Right forelimb (tissue), 1 donor: Measurements from ENCODE around the gene EXD3.
A peak's percentile ranks its signal among the peaks of the same experiment; 100 is the strongest.

Source experiments
- DNase-seq: peaks from one replicate; pipeline ENCODE4 v3.0.0-alpha.2; 2018

Gene EXD3

GRCh38 chr9:137278721-137279711 lies 143.9 kb downstream of the EXD3 start:
- no peak for DNase-seq

- DNase-seq, result no peak
Measured at GRCh38 chr9:137278061-137278701, 144.8 kb downstream of the EXD3 start.

- DNase-seq, result peak; percentile 76
Measured at GRCh38 chr9:137277329-137278041, 145.5 kb downstream of the EXD3 start, which contains the start of gene TOR4A. TOR4A (plus strand) TSS chr9:137277726; CDS start chr9:137278690, 964 bp downstream.

GRCh38 chr9:137276473-137277328 lies 146.3 kb downstream of the EXD3 start:
- DNase-seq, result peak; percentile 82

GRCh38 chr9:137275588-137276472 lies 147.1 kb downstream of the EXD3 start:
- DNase-seq, result no peak

GRCh38 chr9:137275203-137275587 lies 147.8 kb downstream of the EXD3 start:
- DNase-seq, result no peak

- no peak for DNase-seq
Measured at GRCh38 chr9:137273611-137274320, 149.2 kb downstream of the EXD3 start.

GRCh38 chr9:137273095-137273490 lies 149.9 kb downstream of the EXD3 start:
- no peak for DNase-seq

GRCh38 chr9:137272241-137273094 lies 150.5 kb downstream of the EXD3 start:
- no peak for DNase-seq

GRCh38 chr9:137271696-137272076 lies 151.3 kb downstream of the EXD3 start:
- no peak for DNase-seq

GRCh38 chr9:137270929-137271695 lies 151.8 kb downstream of the EXD3 start:
- DNase-seq, result no peak

GRCh38 chr9:137269231-137269772 lies 153.7 kb downstream of the EXD3 start:
- no peak for DNase-seq

- DNase-seq, result no peak
Measured at GRCh38 chr9:137268538-137269201, 154.3 kb downstream of the EXD3 start.

- DNase-seq, result no peak
Measured at GRCh38 chr9:137267933-137268355, 155.0 kb downstream of the EXD3 start.

- DNase-seq, result no peak
Measured at GRCh38 chr9:137266585-137267453, 156.1 kb downstream of the EXD3 start.

GRCh38 chr9:137266162-137266527 lies 156.8 kb downstream of the EXD3 start:
- no peak for DNase-seq
